NT2/D1 (cell line): ENCODE measurements around the gene GINS3.
"Not testable (repeated sequence)": the region's sequence is repeated elsewhere in the genome, so short reads cannot be mapped to it uniquely, and the experiment has no call there.

ENCODE experiments used
- DNase-seq: peaks from one replicate; pipeline ENCODE4 v3.0.0-alpha.2; 2011; ENCODE audit warnings: low read depth, low spot score
- H3K27me3 ChIP-seq: 2 replicates; pipeline ENCODE4 v1.6.0; 2011; ENCODE audit warnings: mild to moderate bottlenecking; ENCODE audit not compliant: insufficient read length, insufficient read depth
- H3K36me3 ChIP-seq: 2 replicates; pipeline ENCODE4 v1.6.1; 2011; ENCODE audit warnings: mild to moderate bottlenecking, low read length, mixed read lengths; ENCODE audit not compliant: insufficient read depth, insufficient read length
- H3K4me1 ChIP-seq: 2 replicates; pipeline ENCODE4 v1.5.1; 2011; ENCODE audit not compliant: insufficient read depth, insufficient read length
- H3K4me3 ChIP-seq: 2 replicates; pipeline ENCODE4 v1.5.1; 2011; ENCODE audit warnings: low read depth; ENCODE audit not compliant: insufficient read length
- H3K9ac ChIP-seq: 2 replicates; pipeline ENCODE4 v1.6.0; 2011; ENCODE audit warnings: low read depth; ENCODE audit not compliant: insufficient read length
- H3K9me3 ChIP-seq: 2 replicates; pipeline ENCODE4 v1.5.1; 2011; ENCODE audit warnings: mild to moderate bottlenecking, low read length; ENCODE audit not compliant: insufficient read depth
- SUZ12 ChIP-seq: IDR thresholded peaks from 2 replicates; pipeline ENCODE4 v1.6.1; 2011; ENCODE audit not compliant: insufficient read length, insufficient read depth; ENCODE audit errors: extremely low read depth
- YY1 ChIP-seq: IDR thresholded peaks from 2 replicates; pipeline ENCODE4 v1.6.1; 2011; ENCODE audit not compliant: insufficient read length, insufficient read depth
- ZNF274 ChIP-seq: IDR thresholded peaks from 2 replicates; pipeline ENCODE4 v1.6.1; 2011; ENCODE audit warnings: mild to moderate bottlenecking, low read depth, low read length

The GINS3 gene

GRCh38 chr16:58389724-58390123 is 2.5 kb upstream of the GINS3 start:
- Histone ChIP-seq H3K9ac (no peak overlapping the region), H3K27me3 (peaks cover 3% of the 10 kb centered on the region), H3K9me3 (peaks cover 8% of the 10 kb centered on the region; the same call in 1 of the 2 replicates), H3K4me1 (no peaks in the 10 kb centered on the region), H3K4me3 (no peak overlapping the region), H3K36me3 (peaks cover 3% of the 10 kb centered on the region)
- no peak for DNase-seq
- no peak for TF ChIP-seq YY1
- TF ChIP-seq ZNF274: no peak
- no peak for TF ChIP-seq SUZ12

GRCh38 chr16:58393138-58393504 is 850 bp downstream of the GINS3 start:
- Histone ChIP-seq H3K4me1 (no peaks in the 10 kb centered on the region), H3K36me3 (peaks cover 6% of the 10 kb centered on the region), H3K27me3 (peaks cover 3% of the 10 kb centered on the region), H3K4me3 (peak overlapping the region; percentile 100), H3K9me3 (peaks cover 15% of the 10 kb centered on the region; the same call in 1 of the 2 replicates), H3K9ac (peak overlapping the region; percentile 99)
- DNase-seq: no peak
- TF ChIP-seq ZNF274 (no peak), SUZ12 (no peak), YY1 (no peak)

GRCh38 chr16:58396897-58397296 is 4.6 kb downstream of the GINS3 start:
- not testable (repeated sequence) for H3K4me1 ChIP-seq, H3K9ac ChIP-seq, H3K4me3 ChIP-seq, DNase-seq, H3K27me3 ChIP-seq, H3K36me3 ChIP-seq
- H3K9me3 ChIP-seq: peaks cover 18% of the 10 kb centered on the region; the same call in 1 of the 2 replicates

- Histone ChIP-seq H3K36me3 (peaks cover 9% of the 10 kb centered on the region), H3K27me3 (no peaks in the 10 kb centered on the region), H3K9me3 (peaks cover 12% of the 10 kb centered on the region; the same call in 1 of the 2 replicates), H3K4me1 (no peaks in the 10 kb centered on the region), H3K4me3 (no peak overlapping the region), H3K9ac (no peak overlapping the region)
- TF ChIP-seq ZNF274 (no peak), SUZ12 (no peak), YY1 (no peak)
- DNase-seq: no peak
These were observed 7.7 kb downstream of the GINS3 start for GRCh38 chr16:58399718-58400633.

GRCh38 chr16:58401305-58401704 is 9.0 kb downstream of the GINS3 start:
- not testable (repeated sequence) for H3K4me3 ChIP-seq, DNase-seq, H3K4me1 ChIP-seq, H3K9ac ChIP-seq, H3K27me3 ChIP-seq
- peaks cover 14% of the 10 kb centered on the region for H3K36me3 ChIP-seq
- peaks cover 12% of the 10 kb centered on the region; the same call in 1 of the 2 replicates for H3K9me3 ChIP-seq

GRCh38 chr16:58402796-58403195 is 10.5 kb downstream of the GINS3 start:
- H3K9ac ChIP-seq: no peak overlapping the region
- no peak overlapping the region for H3K4me3 ChIP-seq
- no peaks in the 10 kb centered on the region for H3K4me1 ChIP-seq
- DNase-seq: no peak
- TF ChIP-seq SUZ12: no peak
- no peak for TF ChIP-seq ZNF274
- no peak for TF ChIP-seq YY1
- H3K9me3 ChIP-seq: peaks cover 12% of the 10 kb centered on the region; the same call in 1 of the 2 replicates
- no peaks in the 10 kb centered on the region for H3K27me3 ChIP-seq
- peaks cover 17% of the 10 kb centered on the region for H3K36me3 ChIP-seq

GRCh38 chr16:58409316-58409973 is 17.2 kb downstream of the GINS3 start:
- no peak for DNase-seq
- Histone ChIP-seq H3K4me3 (no peak overlapping the region), H3K4me1 (no peaks in the 10 kb centered on the region), H3K9ac (no peak overlapping the region), H3K9me3 (no peaks in the 10 kb centered on the region), H3K36me3 (peaks cover 8% of the 10 kb centered on the region), H3K27me3 (no peaks in the 10 kb centered on the region)
- TF ChIP-seq YY1: no peak
- TF ChIP-seq SUZ12: no peak
- TF ChIP-seq ZNF274: no peak
